ENCODE measurements around the gene UBE2Z.

- no peak for TF ChIP-seq CTCF (IDR thresholded peaks at IDR 0.05 in 2 of 3, conservative IDR thresholded peaks at IDR 0.05 in 1 of 3; ENCODE audit: borderline replicate concordance in 1 of 3, insufficient read depth in 1 of 3, low read depth in 2 of 3, low read length in 2 of 3)
- no peak for TF ChIP-seq EZH2phosphoT487 (IDR thresholded peaks at IDR 0.05; ENCODE audit: borderline replicate concordance)
- no peak for TF ChIP-seq CBX3 (IDR thresholded peaks at IDR 0.05; ENCODE audit: low read depth)
- TF ChIP-seq JUND (IDR thresholded peaks at IDR 0.05), result no peak
- TF ChIP-seq SRF (IDR thresholded peaks at IDR 0.05; ENCODE audit: low read depth), result no peak
- no peak for TF ChIP-seq SP1 (IDR thresholded peaks at IDR 0.05; ENCODE audit: low read depth)
- no peak for TF ChIP-seq YY1 (IDR thresholded peaks at IDR 0.05; ENCODE audit: extremely low read depth, insufficient replicate concordance, low read depth, low read length)
- no peak for TF ChIP-seq EZH2 (IDR thresholded peaks at IDR 0.05)
Measured at GRCh38 chr17:48868916-48869500, 39.2 kb upstream of the UBE2Z start.

Measured in HCT116 (cell line).